GM23338 (cell line): Measurements from ENCODE around the gene ALOX12. TPM values are rescaled to one million over a fixed set of nuclear protein-coding genes. Genes with fewer than 3 reads are reported as not detected.
A peak's percentile ranks its signal among the peaks of the same experiment; 100 is the strongest.

Experiments used
- ATAC-seq: fragments of 200-7000 bp; cut with Tn5 transposase; 3 replicates; pipeline ENCODE4 v1.9.1; 2020
- DNase-seq: peaks from one replicate; pipeline ENCODE4 v3.0.0-alpha.2; 2015; ENCODE audit warnings: low spot score
- H2AFZ ChIP-seq: fragments of 200-600 bp; sonication (generic); 2 replicates; pipeline ENCODE4 v1.8.0; 2016; ENCODE audit warnings: antibody characterized with exemption, mild to moderate bottlenecking, moderate library complexity
- H3F3A ChIP-seq: fragments of 200-600 bp; sonication (generic); replicated peaks from 2 replicates; pipeline ENCODE4 v1.8.0; 2017; ENCODE audit warnings: antibody characterized with exemption, mixed run types, low read depth
- H3K27ac ChIP-seq: fragments of 200-600 bp; sonication (generic); 2 replicates; pipeline ENCODE4 v1.6.1; 2016; ENCODE audit warnings: low read depth
- H3K27me3 ChIP-seq: fragments of 200-600 bp; sonication (generic); 2 replicates; pipeline ENCODE4 v1.8.0; 2016; ENCODE audit warnings: mild to moderate bottlenecking, mixed run types, moderate library complexity; ENCODE audit not compliant: insufficient read depth
- H3K36me3 ChIP-seq: fragments of 200-600 bp; sonication (generic); 2 replicates; pipeline ENCODE4 v1.8.0; 2016; ENCODE audit warnings: mild to moderate bottlenecking; ENCODE audit not compliant: insufficient read depth
- H3K4me1 ChIP-seq: fragments of 200-600 bp; sonication (generic); 2 replicates; pipeline ENCODE4 v1.8.0; 2016; ENCODE audit warnings: mild to moderate bottlenecking, moderate library complexity; ENCODE audit not compliant: insufficient read depth
- H3K4me2 ChIP-seq: fragments of 200-600 bp; sonication (generic); 2 replicates; pipeline ENCODE4 v1.7.1; 2017; ENCODE audit warnings: mixed run types
- H3K4me3 ChIP-seq: fragments of 200-600 bp; sonication (generic); 2 replicates; pipeline ENCODE4 v1.6.1; 2016; ENCODE audit warnings: mixed run types
- H3K79me2 ChIP-seq: fragments of 200-600 bp; sonication (generic); replicated peaks from 2 replicates; pipeline ENCODE4 v1.8.0; 2017; ENCODE audit warnings: mild to moderate bottlenecking; ENCODE audit not compliant: insufficient read depth
- H3K9me2 ChIP-seq: fragments of 200-600 bp; sonication (generic); 2 replicates; pipeline ENCODE4 v1.8.0; 2017; ENCODE audit not compliant: insufficient read depth
- H4K20me1 ChIP-seq: fragments of 200-600 bp; sonication (generic); replicated peaks from 2 replicates; pipeline ENCODE4 v1.8.0; 2017; ENCODE audit warnings: mild to moderate bottlenecking; ENCODE audit not compliant: insufficient read depth
- H3K27ac Mint-ChIP-seq: 2 replicates; pipeline ENCODE4 v1.8.0; 2020; ENCODE audit warnings: inconsistent platforms, mild to moderate bottlenecking, moderate library complexity, mixed read lengths
- H3K27me3 Mint-ChIP-seq: 3 replicates; pipeline ENCODE4 v1.8.0; 2022; ENCODE audit warnings: low read depth, mild to moderate bottlenecking, moderate library complexity, mixed read lengths, inconsistent platforms; ENCODE audit not compliant: insufficient read depth, poor library complexity
- H3K36me3 Mint-ChIP-seq: 3 replicates; pipeline ENCODE4 v1.8.0; 2021; ENCODE audit warnings: low read depth, mild to moderate bottlenecking, inconsistent platforms, moderate library complexity, mixed read lengths
- H3K4me1 Mint-ChIP-seq: 3 replicates; pipeline ENCODE4 v1.8.0; 2020; ENCODE audit warnings: mild to moderate bottlenecking, inconsistent platforms, mixed read lengths
- H3K4me3 Mint-ChIP-seq: 3 replicates; pipeline ENCODE4 v1.8.0; 2021; ENCODE audit warnings: moderate library complexity, mild to moderate bottlenecking, inconsistent platforms, mixed read lengths
- H3K9me3 Mint-ChIP-seq: 3 replicates; pipeline ENCODE4 v1.8.0; 2020; ENCODE audit warnings: moderate library complexity, mild to moderate bottlenecking, inconsistent platforms, mixed read lengths
- ETS1 ChIP-seq: IDR thresholded peaks from 2 replicates; pipeline ENCODE4 v1.6.1; 2016; ENCODE audit warnings: antibody characterized with exemption
- EZH2 ChIP-seq: fragments of 200-600 bp; sonication (generic); IDR thresholded peaks from one replicate; pipeline ENCODE4 v1.8.0; 2017; ENCODE audit warnings: antibody characterized with exemption, mild to moderate bottlenecking, low read depth; ENCODE audit not compliant: unreplicated experiment
- EZH2phosphoT487 ChIP-seq: fragments of 200-600 bp; sonication (generic); IDR thresholded peaks from one replicate; pipeline ENCODE4 v1.8.1; 2018; ENCODE audit warnings: antibody characterized with exemption; ENCODE audit not compliant: unreplicated experiment
- JUNB ChIP-seq: IDR thresholded peaks from one replicate; pipeline ENCODE4 v1.6.1; 2016; ENCODE audit warnings: antibody characterized with exemption; ENCODE audit not compliant: unreplicated experiment
- NANOG ChIP-seq: IDR thresholded peaks from 2 replicates; pipeline ENCODE4 v1.6.1; 2016; ENCODE audit warnings: antibody characterized with exemption, borderline replicate concordance
- POLR2AphosphoS5 ChIP-seq: IDR thresholded peaks from 2 replicates; pipeline ENCODE4 v1.6.1; 2016; ENCODE audit warnings: antibody characterized with exemption, low read depth
- ZNF331 ChIP-seq: fragments of 250-450 bp; sonication (Bioruptor Pico); IDR thresholded peaks from 2 replicates; pipeline ENCODE4 v1.5.0; 2020; ENCODE audit warnings: low read depth, mild to moderate bottlenecking, moderate library complexity
- polyA plus RNA-seq: library from polyadenylated mRNA; unstranded; fragments of >200 nt; fragmentation: Nextera tagmentation; extraction: Ambion mirVana; gene quantifications from 2 replicates; pipeline ENCODE4 v1.2.1, GENCODE V29; 2016
- total RNA-seq: library from RNA; depleted of rRNA; stranded (reverse); fragments of >200 nt; shearing (Covaris generic); gene quantifications from 2 replicates; pipeline ENCODE4 v1.2.3, GENCODE V29; 2014
- TF ChIP-seq, protein P1 (sequence below): IDR thresholded peaks from one replicate; pipeline ENCODE4 v1.6.1; 2018; ENCODE audit warnings: antibody characterized with exemption; ENCODE audit not compliant: unreplicated experiment

The ALOX12 gene
- total and polyA plus RNA-seq, 2 experiments from 2014 or later = 1.2 to 1.8 TPM

DNA sequence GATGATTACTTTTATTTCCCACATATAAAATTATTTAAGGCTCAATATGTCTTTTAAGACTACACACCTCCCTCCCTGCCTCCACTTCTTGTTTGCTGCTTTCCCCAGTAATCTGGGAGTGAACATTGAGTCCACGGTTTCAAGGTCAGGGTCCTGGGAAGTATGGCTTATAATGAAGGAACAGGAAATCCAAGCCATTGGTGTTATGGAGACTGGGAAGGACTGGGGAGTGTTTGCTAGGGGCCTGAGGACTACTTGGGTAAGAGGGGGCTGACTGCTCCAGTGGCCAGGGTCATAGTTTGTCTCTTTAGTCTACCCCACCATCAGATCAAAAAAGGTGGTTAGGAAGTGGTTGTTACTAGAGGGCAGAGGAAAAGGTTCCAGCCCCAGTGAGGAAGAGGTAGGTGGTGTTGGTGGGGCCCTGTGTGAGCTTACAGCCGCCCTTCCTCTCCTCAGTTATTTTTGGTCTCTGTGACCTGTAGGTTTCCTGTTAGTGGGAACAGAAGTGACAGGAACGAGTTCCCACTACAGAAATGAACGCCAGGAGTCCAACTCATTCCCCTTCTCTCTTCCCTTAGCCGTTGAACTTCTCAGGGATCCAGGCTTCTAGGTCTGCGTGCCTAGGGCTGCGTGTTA is 39.2 kb downstream of the ALOX12 start:
- Mint-ChIP-seq H3K4me1 (peaks cover 17% of the 10 kb centered on the region), H3K36me3 (peaks cover 6% of the 10 kb centered on the region), H3K27me3 (peaks cover 10% of the 10 kb centered on the region), H3K9me3 (0 out of 3 replicates have a peak, but pooled peaks cover 3% of the 10 kb centered on the region), H3K27ac (peak overlapping the region; percentile 71), H3K4me3 (peak overlapping the region; percentile 92)
- Histone ChIP-seq H3K9me2 (no peaks in the 10 kb centered on the region), H4K20me1 (no peaks in the 10 kb centered on the region; the same call in 1 of the 2 replicates), H3K4me2 (peak overlapping the region; percentile 99), H3K36me3 (no peaks in the 10 kb centered on the region), H3F3A (peaks cover 8% of the 10 kb centered on the region; the same call in 1 of the 2 replicates), H3K4me1 (peaks cover 10% of the 10 kb centered on the region), H3K27me3 (no peaks in the 10 kb centered on the region; the same call in 1 of the 2 replicates), H3K79me2 (no peaks in the 10 kb centered on the region), H3K27ac (peak overlapping the region; percentile 66; the same call in 1 of the 2 replicates), H3K4me3 (peak overlapping the region; percentile 97), H2AFZ (peak overlapping the region; percentile 94)
- TF ChIP-seq POLR2AphosphoS5 (no peak), JUNB (no peak), ETS1 (no peak), NANOG (no peak), EZH2phosphoT487 (no peak), ZNF331 (no peak)
- TF ChIP-seq, protein P1, sequence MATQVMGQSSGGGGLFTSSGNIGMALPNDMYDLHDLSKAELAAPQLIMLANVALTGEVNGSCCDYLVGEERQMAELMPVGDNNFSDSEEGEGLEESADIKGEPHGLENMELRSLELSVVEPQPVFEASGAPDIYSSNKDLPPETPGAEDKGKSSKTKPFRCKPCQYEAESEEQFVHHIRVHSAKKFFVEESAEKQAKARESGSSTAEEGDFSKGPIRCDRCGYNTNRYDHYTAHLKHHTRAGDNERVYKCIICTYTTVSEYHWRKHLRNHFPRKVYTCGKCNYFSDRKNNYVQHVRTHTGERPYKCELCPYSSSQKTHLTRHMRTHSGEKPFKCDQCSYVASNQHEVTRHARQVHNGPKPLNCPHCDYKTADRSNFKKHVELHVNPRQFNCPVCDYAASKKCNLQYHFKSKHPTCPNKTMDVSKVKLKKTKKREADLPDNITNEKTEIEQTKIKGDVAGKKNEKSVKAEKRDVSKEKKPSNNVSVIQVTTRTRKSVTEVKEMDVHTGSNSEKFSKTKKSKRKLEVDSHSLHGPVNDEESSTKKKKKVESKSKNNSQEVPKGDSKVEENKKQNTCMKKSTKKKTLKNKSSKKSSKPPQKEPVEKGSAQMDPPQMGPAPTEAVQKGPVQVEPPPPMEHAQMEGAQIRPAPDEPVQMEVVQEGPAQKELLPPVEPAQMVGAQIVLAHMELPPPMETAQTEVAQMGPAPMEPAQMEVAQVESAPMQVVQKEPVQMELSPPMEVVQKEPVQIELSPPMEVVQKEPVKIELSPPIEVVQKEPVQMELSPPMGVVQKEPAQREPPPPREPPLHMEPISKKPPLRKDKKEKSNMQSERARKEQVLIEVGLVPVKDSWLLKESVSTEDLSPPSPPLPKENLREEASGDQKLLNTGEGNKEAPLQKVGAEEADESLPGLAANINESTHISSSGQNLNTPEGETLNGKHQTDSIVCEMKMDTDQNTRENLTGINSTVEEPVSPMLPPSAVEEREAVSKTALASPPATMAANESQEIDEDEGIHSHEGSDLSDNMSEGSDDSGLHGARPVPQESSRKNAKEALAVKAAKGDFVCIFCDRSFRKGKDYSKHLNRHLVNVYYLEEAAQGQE = no peak
- ATAC-seq (no peak), DNase-seq (no peak)

GRCh38 chr17:7035591-7036368 is 39.9 kb downstream of the ALOX12 start, which contains the start of gene SLC16A13:
TSS of gene SLC16A13 (plus strand) at chr17:7036015. CDS start at chr17:7036383, 368 bp downstream.
- no peaks in the 10 kb centered on the region for H3K79me2 ChIP-seq
- TF ChIP-seq EZH2 (no peak), ETS1 (no peak), POLR2AphosphoS5 (peak; percentile 91)
- Mint-ChIP-seq H3K4me3 (peak within 1 kb of the TSS; percentile 92), H3K36me3 (peaks cover 3% of the 10 kb centered on the region; the same call in 1 of the 3 replicates), H3K27me3 (peaks cover 8% of the 10 kb centered on the region), H3K27ac (peak within 1 kb of the TSS; percentile 91), H3K9me3 (0 out of 3 replicates have a peak, but pooled peaks cover 3% of the 10 kb centered on the region), H3K4me1 (peaks cover 17% of the 10 kb centered on the region)
- H2AFZ ChIP-seq = peak within 1 kb of the TSS; percentile 100
- ATAC-seq = peak; percentile 90
- peak within 1 kb of the TSS; percentile 99 for H3K4me2 ChIP-seq
- peak; percentile 99 for DNase-seq
- no peaks in the 10 kb centered on the region; the same call in 1 of the 2 replicates for H3K27me3 ChIP-seq
- H3K4me3 ChIP-seq = peak within 1 kb of the TSS; percentile 97
- no peaks in the 10 kb centered on the region for H3K36me3 ChIP-seq
- no peaks in the 10 kb centered on the region; the same call in 1 of the 2 replicates for H4K20me1 ChIP-seq
- H3K9me2 ChIP-seq = no peaks in the 10 kb centered on the region
- peaks cover 8% of the 10 kb centered on the region; the same call in 1 of the 2 replicates for H3F3A ChIP-seq
- H3K4me1 ChIP-seq = peaks cover 10% of the 10 kb centered on the region
- H3K27ac ChIP-seq = peak within 1 kb of the TSS; percentile 85; the same call in 1 of the 2 replicates
